Measurements from ENCODE around the gene PMM1. TPM values are rescaled to one million over a fixed set of nuclear protein-coding genes. Genes with fewer than 3 reads are reported as not detected.

Gene PMM1
- polyA plus RNA-seq, 1 of the 3 experiments (the other 2 are of a cell fraction), result 46.4 TPM

DNA sequence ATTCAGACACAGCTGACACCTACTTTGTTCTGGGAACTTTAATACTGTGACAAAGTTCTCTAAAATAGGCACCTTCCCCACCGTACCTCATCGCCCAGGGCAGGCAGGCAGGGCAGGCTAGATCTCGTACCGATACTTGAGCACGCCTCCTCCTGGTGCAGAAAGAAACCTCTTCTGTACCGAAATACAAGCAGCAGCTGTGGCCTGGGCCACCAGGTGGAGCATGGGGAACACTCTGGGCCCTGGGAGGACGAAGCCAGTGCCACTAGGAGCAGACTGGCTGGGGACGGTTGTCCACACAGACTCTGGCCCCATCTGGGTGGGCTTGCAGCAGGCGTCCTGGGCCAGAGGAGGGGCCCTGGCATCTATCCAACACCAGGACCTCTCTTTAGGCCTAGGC, 12.8 kb downstream of the PMM1 start:
- Histone ChIP-seq H4K20me1 (ENCODE audit: insufficient read depth) (no peaks in the 10 kb centered on the region), H3K4me1 (ENCODE audit: control insufficient read depth in 1 of 2, insufficient read depth in 2 of 2, low read depth in 1 of 2, low read length in 1 of 2) (no peaks in the 10 kb centered on the region; a peak in 1 of 4 replicates), H3K9ac (no peak overlapping the region), H3F3A (replicated peaks; ENCODE audit: insufficient read depth) (no peaks in the 10 kb centered on the region), H3K9me2 (no peaks in the 10 kb centered on the region), H3K27me3 (ENCODE audit: insufficient read depth) (no peaks in the 10 kb centered on the region), H3K9me3 (no peaks in the 10 kb centered on the region), H3K4me2 (no peak overlapping the region), H3K27ac (ENCODE audit: low read depth in 2 of 2, low read length in 1 of 2) (no peak overlapping the region), H3K79me2 (ENCODE audit: insufficient read depth) (no peaks in the 10 kb centered on the region), H3K4me3 (ENCODE audit: low read depth in 2 of 2, low read length in 1 of 2) (no peak overlapping the region), H2AFZ (ENCODE audit: low read depth) (no peak overlapping the region), H3K36me3 (replicated peaks in 1 of 2; ENCODE audit: control insufficient read depth in 1 of 2, insufficient read depth in 2 of 2, low read length in 1 of 2) (no peaks in the 10 kb centered on the region)
- 100% methylated on average over 2 of the region's 9 CpGs for WGBS (ENCODE audit: low lambda C conversion rate)
- CTCF ChIA-PET, result interaction anchor here (0.5 to 1.7 kb wide), 4 partner anchors 12 to 81 kb away, joined by 3 to 10 read pairs (median 4); partner anchors contain the start of gene PMM1
- TF ChIP-seq RAD21 (IDR thresholded peaks at IDR 0.05; ENCODE audit: low read length), result peak; percentile 50
- TF ChIP-seq, protein P1, sequence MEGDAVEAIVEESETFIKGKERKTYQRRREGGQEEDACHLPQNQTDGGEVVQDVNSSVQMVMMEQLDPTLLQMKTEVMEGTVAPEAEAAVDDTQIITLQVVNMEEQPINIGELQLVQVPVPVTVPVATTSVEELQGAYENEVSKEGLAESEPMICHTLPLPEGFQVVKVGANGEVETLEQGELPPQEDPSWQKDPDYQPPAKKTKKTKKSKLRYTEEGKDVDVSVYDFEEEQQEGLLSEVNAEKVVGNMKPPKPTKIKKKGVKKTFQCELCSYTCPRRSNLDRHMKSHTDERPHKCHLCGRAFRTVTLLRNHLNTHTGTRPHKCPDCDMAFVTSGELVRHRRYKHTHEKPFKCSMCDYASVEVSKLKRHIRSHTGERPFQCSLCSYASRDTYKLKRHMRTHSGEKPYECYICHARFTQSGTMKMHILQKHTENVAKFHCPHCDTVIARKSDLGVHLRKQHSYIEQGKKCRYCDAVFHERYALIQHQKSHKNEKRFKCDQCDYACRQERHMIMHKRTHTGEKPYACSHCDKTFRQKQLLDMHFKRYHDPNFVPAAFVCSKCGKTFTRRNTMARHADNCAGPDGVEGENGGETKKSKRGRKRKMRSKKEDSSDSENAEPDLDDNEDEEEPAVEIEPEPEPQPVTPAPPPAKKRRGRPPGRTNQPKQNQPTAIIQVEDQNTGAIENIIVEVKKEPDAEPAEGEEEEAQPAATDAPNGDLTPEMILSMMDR (IDR thresholded peaks at IDR 0.05), result peak; percentile 39
- TF ChIP-seq, protein P2, sequence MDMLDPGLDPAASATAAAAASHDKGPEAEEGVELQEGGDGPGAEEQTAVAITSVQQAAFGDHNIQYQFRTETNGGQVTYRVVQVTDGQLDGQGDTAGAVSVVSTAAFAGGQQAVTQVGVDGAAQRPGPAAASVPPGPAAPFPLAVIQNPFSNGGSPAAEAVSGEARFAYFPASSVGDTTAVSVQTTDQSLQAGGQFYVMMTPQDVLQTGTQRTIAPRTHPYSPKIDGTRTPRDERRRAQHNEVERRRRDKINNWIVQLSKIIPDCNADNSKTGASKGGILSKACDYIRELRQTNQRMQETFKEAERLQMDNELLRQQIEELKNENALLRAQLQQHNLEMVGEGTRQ (IDR thresholded peaks at IDR 0.05; ENCODE audit: borderline replicate concordance, low read depth, low read length), result no peak
- TF ChIP-seq, protein P3, sequence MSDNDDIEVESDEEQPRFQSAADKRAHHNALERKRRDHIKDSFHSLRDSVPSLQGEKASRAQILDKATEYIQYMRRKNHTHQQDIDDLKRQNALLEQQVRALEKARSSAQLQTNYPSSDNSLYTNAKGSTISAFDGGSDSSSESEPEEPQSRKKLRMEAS (IDR thresholded peaks at IDR 0.05; ENCODE audit: low read depth), result no peak
- TF ChIP-seq FOXJ3 (CRISPR knock-in tag; IDR thresholded peaks at IDR 0.05), result no peak
- TF ChIP-seq EZH2phosphoT487 (IDR thresholded peaks at IDR 0.05; ENCODE audit: borderline replicate concordance, low read depth), result no peak
- TF ChIP-seq TEAD4 (IDR thresholded peaks at IDR 0.05; ENCODE audit: borderline replicate concordance, insufficient read depth), result no peak
- no peak for TF ChIP-seq RXRA (IDR thresholded peaks at IDR 0.05; ENCODE audit: borderline replicate concordance, low read depth)
- POLR2A ChIA-PET, result interaction anchor here (1.3 kb wide), 1 partner anchor 13 kb away, joined by 4 read pairs; the partner anchor contains the start of gene PMM1
- DNase-seq, result peak; percentile 58

DNA sequence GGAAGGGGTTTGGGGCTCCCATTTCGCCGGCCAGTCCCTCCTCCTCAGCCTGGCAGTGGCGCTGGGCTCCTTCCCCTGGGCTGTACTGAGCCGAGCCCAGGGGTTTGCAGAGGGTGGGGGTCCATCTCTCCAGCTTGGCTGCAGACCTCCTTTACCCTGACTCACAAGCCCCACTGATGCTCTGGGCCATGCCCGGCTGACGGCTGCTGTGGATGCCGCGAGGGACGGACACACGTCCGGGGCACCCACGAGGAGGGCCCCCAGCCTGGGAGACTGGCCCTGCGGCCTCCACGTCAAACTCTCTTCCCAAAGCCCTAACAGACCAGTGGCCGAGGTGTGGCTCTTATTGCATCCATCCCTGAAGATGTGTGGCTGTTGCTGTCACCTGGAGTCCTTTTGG, 14.1 kb downstream of the PMM1 start:
- Histone ChIP-seq H3K9ac (no peak overlapping the region), H3K27ac (ENCODE audit: low read depth in 2 of 2, low read length in 1 of 2) (no peak overlapping the region), H3K27me3 (ENCODE audit: insufficient read depth) (no peaks in the 10 kb centered on the region), H3K4me1 (ENCODE audit: control insufficient read depth in 1 of 2, insufficient read depth in 2 of 2, low read depth in 1 of 2, low read length in 1 of 2) (no peaks in the 10 kb centered on the region; a peak in 1 of 4 replicates), H3F3A (replicated peaks; ENCODE audit: insufficient read depth) (no peaks in the 10 kb centered on the region), H3K79me2 (ENCODE audit: insufficient read depth) (no peaks in the 10 kb centered on the region), H2AFZ (ENCODE audit: low read depth) (no peak overlapping the region), H3K9me2 (no peaks in the 10 kb centered on the region), H4K20me1 (ENCODE audit: insufficient read depth) (no peaks in the 10 kb centered on the region), H3K4me3 (ENCODE audit: low read depth in 2 of 2, low read length in 1 of 2) (no peak overlapping the region), H3K36me3 (replicated peaks in 1 of 2; ENCODE audit: control insufficient read depth in 1 of 2, insufficient read depth in 2 of 2, low read length in 1 of 2) (no peaks in the 10 kb centered on the region), H3K9me3 (no peaks in the 10 kb centered on the region), H3K4me2 (no peak overlapping the region)
- ChIA-PET CTCF (interaction anchor here (1.5 to 1.7 kb wide), 2 partner anchors 13 to 22 kb away, joined by 5 to 10 read pairs; partner anchors contain the start of gene PMM1), POLR2A (no interaction called here)
- no CpG with 5 or more reads among the region's 15 CpGs for WGBS (ENCODE audit: low lambda C conversion rate)
- no peak for DNase-seq
- TF ChIP-seq FOXJ3 (CRISPR knock-in tag; IDR thresholded peaks at IDR 0.05), result no peak
- TF ChIP-seq, protein P2 (IDR thresholded peaks at IDR 0.05; ENCODE audit: borderline replicate concordance, low read depth, low read length), result no peak
- TF ChIP-seq MEF2A (IDR thresholded peaks at IDR 0.05; ENCODE audit: borderline replicate concordance, low read depth), result no peak
- TF ChIP-seq, protein P4, sequence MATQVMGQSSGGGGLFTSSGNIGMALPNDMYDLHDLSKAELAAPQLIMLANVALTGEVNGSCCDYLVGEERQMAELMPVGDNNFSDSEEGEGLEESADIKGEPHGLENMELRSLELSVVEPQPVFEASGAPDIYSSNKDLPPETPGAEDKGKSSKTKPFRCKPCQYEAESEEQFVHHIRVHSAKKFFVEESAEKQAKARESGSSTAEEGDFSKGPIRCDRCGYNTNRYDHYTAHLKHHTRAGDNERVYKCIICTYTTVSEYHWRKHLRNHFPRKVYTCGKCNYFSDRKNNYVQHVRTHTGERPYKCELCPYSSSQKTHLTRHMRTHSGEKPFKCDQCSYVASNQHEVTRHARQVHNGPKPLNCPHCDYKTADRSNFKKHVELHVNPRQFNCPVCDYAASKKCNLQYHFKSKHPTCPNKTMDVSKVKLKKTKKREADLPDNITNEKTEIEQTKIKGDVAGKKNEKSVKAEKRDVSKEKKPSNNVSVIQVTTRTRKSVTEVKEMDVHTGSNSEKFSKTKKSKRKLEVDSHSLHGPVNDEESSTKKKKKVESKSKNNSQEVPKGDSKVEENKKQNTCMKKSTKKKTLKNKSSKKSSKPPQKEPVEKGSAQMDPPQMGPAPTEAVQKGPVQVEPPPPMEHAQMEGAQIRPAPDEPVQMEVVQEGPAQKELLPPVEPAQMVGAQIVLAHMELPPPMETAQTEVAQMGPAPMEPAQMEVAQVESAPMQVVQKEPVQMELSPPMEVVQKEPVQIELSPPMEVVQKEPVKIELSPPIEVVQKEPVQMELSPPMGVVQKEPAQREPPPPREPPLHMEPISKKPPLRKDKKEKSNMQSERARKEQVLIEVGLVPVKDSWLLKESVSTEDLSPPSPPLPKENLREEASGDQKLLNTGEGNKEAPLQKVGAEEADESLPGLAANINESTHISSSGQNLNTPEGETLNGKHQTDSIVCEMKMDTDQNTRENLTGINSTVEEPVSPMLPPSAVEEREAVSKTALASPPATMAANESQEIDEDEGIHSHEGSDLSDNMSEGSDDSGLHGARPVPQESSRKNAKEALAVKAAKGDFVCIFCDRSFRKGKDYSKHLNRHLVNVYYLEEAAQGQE (IDR thresholded peaks at IDR 0.05; ENCODE audit: low read depth, low read length), result no peak
- no peak for TF ChIP-seq FOXM1 (IDR thresholded peaks at IDR 0.05; ENCODE audit: low read depth)
- TF ChIP-seq GABPA (IDR thresholded peaks at IDR 0.05; ENCODE audit: low read depth), result no peak
- TF ChIP-seq, protein P5, sequence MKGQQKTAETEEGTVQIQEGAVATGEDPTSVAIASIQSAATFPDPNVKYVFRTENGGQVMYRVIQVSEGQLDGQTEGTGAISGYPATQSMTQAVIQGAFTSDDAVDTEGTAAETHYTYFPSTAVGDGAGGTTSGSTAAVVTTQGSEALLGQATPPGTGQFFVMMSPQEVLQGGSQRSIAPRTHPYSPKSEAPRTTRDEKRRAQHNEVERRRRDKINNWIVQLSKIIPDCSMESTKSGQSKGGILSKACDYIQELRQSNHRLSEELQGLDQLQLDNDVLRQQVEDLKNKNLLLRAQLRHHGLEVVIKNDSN (IDR thresholded peaks at IDR 0.05; ENCODE audit: borderline replicate concordance, low read depth), result no peak
- TF ChIP-seq RFX5 (IDR thresholded peaks at IDR 0.05; ENCODE audit: low read length), result no peak
- TF ChIP-seq, protein P1 (IDR thresholded peaks at IDR 0.05), result no peak

All from SK-N-SH (cell line).